SU-DHL-6 (cell line): ENCODE results near the gene PTPRS.

Experiments used
- CTCF ChIP-seq: fragments of 200-600 bp; sonication (generic); IDR thresholded peaks from one replicate; pipeline ENCODE4 v1.5.1; 2017; ENCODE audit warnings: antibody characterized with exemption, mild to moderate bottlenecking, low read length, moderate library complexity; ENCODE audit not compliant: insufficient read depth, poor library complexity, severe bottlenecking
- EZH2phosphoT487 ChIP-seq: fragments of 200-600 bp; sonication (generic), shearing (Covaris generic); conservative IDR thresholded peaks from 2 replicates; pipeline ENCODE4 v1.6.1; 2018; ENCODE audit warnings: mild to moderate bottlenecking, antibody characterized with exemption, low read length, moderate library complexity, mixed read lengths

GRCh38 chr19:5337126-5337525, 3.5 kb downstream of the PTPRS start:
- TF ChIP-seq CTCF, result no peak
- no peak for TF ChIP-seq EZH2phosphoT487
